IPS DF 4.7 (cell line): ENCODE data around the gene DLEC1.
A peak's percentile ranks its signal among the peaks of the same experiment; 100 is the strongest.
"Not testable (repeated sequence)": the region's sequence is repeated elsewhere in the genome, so short reads cannot be mapped to it uniquely, and the experiment has no call there.

Experiments used
- DNase-seq: peaks from one replicate; pipeline ENCODE4 v3.0.0-alpha.2; 2013; ENCODE audit warnings: low spot score; ENCODE audit errors: extremely low read depth

Gene DLEC1

GRCh38 chr3:38135621-38136277, 96.7 kb downstream of the DLEC1 start:
- not testable (repeated sequence) for DNase-seq

DNA sequence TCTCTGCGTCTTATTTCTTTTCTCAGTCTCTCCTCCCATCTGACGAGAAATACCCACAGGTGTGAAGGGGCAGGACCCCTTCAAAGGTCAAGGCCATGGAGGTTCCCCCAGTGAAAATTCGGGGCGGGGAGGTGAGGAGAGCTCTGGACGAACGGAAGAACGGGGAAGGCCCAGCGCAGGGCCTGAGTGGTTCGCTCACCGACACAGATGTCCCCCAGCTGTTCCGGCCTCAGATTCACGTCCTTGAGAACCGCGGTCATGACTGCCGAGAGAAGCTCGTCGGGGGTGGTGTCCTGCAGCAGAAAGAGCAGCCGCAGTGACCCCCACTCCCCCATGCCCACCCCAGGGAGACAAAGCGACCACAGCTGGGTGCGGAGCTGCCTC, 97.4 kb downstream of the DLEC1 start:
- DNase-seq, result no peak

DNA sequence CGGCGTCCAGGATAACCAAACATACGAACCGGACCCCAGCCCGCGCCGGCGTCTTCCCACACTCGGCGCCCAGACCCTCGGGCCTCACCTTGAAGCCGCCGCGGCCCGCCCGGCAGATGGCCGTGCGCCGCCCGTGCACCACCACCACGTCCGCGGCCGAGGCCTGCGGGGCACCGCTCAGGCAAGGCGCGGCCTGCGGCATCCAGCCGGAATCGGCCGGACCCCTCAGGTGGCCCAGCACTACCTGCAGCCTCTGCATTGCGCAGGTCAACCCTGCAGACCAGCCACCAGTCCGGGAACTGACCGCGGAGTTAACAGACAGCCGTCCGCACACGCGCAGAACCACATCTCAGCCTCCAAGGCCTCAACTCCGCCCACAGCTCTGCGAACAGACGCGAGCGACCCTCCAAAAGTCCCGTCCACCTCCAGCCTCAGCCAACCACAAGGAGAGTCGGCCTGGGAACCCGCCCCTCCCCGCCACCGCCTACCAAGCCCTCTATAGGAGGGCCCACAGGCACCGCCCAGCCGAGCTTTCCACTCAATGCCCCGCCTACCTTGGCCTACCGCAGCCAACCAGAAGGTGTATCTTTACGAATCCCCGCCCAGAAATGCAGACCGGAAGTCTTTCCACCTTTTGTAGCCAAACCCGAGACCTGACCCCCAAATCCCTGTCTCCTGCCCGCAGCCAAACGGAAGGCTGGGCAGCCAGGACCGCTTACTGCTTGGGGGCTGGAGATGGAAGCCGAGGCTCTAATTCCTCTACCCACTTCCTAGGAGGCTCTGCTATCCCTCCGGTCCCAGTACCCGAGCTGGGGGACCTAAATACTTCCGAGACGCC, 98.0 kb downstream of the DLEC1 start, which contains the start of gene ACAA1:
Gene ACAA1 (minus strand): TSS at position 351 of the 838 bp plus-strand sequence. CDS start 92 bp downstream, at position 259.
- DNase-seq, result peak; percentile 98

DNA sequence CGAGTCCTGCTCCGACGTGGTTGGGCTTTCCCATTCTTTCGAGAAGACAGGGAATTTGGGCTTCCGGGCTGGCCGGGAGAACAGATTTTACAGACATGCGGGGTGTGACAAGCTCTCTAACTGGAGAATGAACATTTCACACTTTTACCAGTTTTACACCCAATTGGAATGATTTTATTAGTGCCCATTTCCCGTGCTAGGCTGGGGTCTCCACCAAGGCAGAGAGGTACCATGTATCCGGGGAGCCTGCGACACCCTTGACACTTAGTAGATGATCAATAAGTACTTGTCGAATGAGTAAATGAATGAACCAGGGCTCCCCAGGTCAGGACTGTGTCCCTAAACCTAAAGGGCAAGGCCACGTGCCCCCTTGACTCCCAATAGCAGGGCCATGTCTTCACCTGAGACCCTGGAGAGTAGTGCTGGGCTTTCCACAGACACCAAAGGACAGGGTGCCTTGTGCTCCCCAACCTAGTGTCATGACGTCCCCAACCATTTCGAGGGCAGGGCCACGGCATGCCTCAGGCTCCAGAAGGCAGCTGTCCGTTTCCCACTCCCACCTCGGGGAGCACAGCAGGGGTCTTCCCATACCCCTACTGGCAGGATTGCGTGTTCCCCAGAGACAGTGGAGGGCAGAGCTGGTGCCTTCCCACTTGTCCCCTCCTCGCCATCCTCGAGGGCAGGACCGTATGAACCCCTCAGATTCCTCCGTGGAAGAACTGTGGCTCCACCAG, 98.8 kb downstream of the DLEC1 start:
- DNase-seq, result no peak

GRCh38 chr3:38138349-38139190, 99.6 kb downstream of the DLEC1 start, which contains the start of gene MYD88:
Gene MYD88 (plus strand): TSS chr3:38138661. CDS start chr3:38138701, 40 bp downstream.
- no peak for DNase-seq

- no peak for DNase-seq
These were observed 100.2 kb downstream of the DLEC1 start for GRCh38 chr3:38139191-38139590.

DNA sequence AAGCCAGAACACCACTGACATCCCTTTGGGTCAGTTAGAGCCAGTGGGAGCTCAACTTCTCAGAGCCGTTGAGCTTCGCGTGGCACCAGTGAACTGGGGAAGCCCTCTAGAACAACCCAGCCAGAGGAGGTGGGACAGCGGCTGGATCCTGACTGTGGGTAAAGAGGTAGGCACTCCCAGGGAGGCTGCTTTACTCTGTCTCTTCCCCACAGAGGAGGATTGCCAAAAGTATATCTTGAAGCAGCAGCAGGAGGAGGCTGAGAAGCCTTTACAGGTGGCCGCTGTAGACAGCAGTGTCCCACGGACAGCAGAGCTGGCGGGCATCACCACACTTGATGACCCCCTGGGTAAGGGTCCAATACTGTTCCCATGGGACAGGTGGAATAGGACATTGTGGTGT, 100.6 kb downstream of the DLEC1 start:
- DNase-seq, result no peak

DNA sequence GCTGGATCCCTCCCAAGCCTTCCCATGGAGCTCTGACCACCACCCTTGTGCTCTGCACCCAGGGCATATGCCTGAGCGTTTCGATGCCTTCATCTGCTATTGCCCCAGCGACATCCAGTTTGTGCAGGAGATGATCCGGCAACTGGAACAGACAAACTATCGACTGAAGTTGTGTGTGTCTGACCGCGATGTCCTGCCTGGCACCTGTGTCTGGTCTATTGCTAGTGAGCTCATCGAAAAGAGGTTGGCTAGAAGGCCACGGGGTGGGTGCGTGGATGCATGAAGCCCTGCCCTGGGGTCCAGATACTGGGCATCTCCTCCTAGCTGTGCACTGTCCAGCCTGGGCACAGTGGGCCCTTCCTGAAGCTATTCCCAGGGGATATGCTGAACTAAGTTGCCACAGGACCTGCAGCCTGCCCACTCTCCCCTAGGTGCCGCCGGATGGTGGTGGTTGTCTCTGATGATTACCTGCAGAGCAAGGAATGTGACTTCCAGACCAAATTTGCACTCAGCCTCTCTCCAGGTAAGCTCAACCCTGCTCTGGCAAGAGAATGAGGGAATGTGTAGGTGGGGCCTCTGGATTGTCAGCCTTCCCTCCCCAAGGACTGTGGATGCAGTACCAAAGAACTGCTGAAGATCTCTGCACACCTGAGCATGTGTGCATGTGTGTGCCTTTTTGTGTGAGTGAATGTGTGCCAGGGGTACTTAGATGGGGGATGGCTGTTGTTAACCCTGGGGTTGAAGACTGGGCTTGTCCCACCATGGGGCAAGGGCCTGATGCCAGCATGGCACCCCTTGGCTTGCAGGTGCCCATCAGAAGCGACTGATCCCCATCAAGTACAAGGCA, 101.5 kb downstream of the DLEC1 start:
- no peak for DNase-seq

- DNase-seq, result no peak
These were observed 102.4 kb downstream of the DLEC1 start for GRCh38 chr3:38141173-38141951.

- no peak for DNase-seq
These were observed 102.9 kb downstream of the DLEC1 start for GRCh38 chr3:38141952-38142273.

DNA sequence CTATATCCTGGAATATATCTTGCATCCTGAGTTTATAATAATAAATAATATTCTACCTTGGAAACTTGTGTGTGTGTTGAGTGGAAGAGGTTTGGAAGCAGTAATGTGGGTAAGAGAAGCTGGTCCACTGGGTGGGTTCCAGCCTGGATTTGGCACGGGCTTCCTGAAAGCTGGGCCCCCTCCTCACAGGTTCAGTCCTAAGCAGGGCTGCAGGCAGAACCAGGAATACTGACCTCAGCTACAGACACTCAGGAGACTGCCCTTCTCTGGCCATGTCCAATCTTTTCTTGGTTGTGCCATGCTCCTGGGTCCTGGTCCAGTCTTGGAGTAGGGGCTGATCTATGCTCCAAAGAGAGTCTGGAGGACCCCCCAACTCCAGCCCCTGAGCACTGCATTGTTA, 104.0 kb downstream of the DLEC1 start:
- DNase-seq, result no peak

- no peak for DNase-seq
These were observed 104.5 kb downstream of the DLEC1 start for GRCh38 chr3:38143511-38143910.

- no peak for DNase-seq
These were observed 107.5 kb downstream of the DLEC1 start for GRCh38 chr3:38146504-38146903.

- no peak for DNase-seq
These were observed 108.4 kb downstream of the DLEC1 start for GRCh38 chr3:38147421-38147820.

DNA sequence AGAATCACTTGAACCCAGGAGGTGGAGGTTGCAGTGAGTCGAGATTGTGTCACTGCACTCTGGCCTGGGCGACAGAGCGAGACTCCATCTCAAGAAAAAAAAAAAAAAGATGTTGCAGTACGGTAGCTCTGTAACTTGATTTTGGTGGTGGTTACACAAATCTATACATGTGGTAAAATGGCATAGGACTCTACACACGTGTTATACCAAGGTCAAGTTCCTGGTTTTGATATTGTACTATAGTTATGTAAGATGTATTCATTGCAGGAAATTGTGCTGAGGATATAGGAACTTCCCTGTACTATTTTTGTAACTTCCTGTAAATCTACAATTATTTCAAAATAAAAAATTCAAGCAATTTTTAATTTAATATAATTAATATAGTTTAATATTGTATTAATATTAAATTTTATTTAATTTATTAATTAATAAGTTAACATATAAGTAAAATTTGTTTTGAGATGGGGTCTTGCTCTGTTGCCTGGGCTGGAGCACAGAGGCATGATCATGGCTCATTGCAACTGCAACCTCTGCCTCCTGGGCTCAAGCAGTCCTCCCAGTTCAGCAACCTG, 109.4 kb downstream of the DLEC1 start:
- DNase-seq, result no peak

GRCh38 chr3:38149708-38150107, 110.7 kb downstream of the DLEC1 start:
- DNase-seq, result no peak

- no peak for DNase-seq
These were observed 111.9 kb downstream of the DLEC1 start for GRCh38 chr3:38150780-38151528.

- DNase-seq, result no peak
These were observed 112.8 kb downstream of the DLEC1 start for GRCh38 chr3:38151667-38152265.
